HL-60 (cell line): ENCODE measurements around the gene FCMR.

Experiments used
- DNase-seq, 2 experiments: peaks; one replicate each; pipeline ENCODE4 v3.0.0-alpha.2; 2010 to 2020; ENCODE audit warnings: low read depth in 1 of 2, low spot score in 1 of 2
- H3K27ac ChIP-seq: fragments of 250-450 bp; sonication (Bioruptor Pico); replicated peaks from 2 replicates; pipeline ENCODE4 v1.5.1; 2020; ENCODE audit warnings: mild to moderate bottlenecking, moderate library complexity
- H3K27me3 ChIP-seq: fragments of 250-450 bp; sonication (Bioruptor Pico); 2 replicates; pipeline ENCODE4 v1.5.1; 2021; ENCODE audit warnings: mild to moderate bottlenecking, moderate library complexity; ENCODE audit not compliant: insufficient read depth, poor library complexity, severe bottlenecking
- H3K4me3 ChIP-seq: replicated peaks from 2 replicates; pipeline ENCODE4 v1.5.1; 2011; ENCODE audit warnings: mild to moderate bottlenecking, control low read depth, low read length; ENCODE audit not compliant: insufficient read depth
- GABPA ChIP-seq: IDR thresholded peaks from 2 replicates; pipeline ENCODE4 v1.6.1; 2012; ENCODE audit warnings: low read depth
- POLR2AphosphoS5 ChIP-seq: IDR thresholded peaks from 2 replicates; pipeline ENCODE4 v1.6.1; 2012; ENCODE audit warnings: low read depth
- SPI1 ChIP-seq: IDR thresholded peaks from 2 replicates; pipeline ENCODE4 v1.6.1; 2012; ENCODE audit warnings: low read depth, mild to moderate bottlenecking, borderline replicate concordance
- TF ChIP-seq, protein P1 (sequence below): IDR thresholded peaks from one replicate; pipeline ENCODE4 v1.5.1; 2011; ENCODE audit warnings: low read length, control low read depth, inconsistent platforms; ENCODE audit not compliant: insufficient read depth
- TF ChIP-seq, protein P2 (sequence below): IDR thresholded peaks from 2 replicates; pipeline ENCODE4 v1.6.1; 2012; ENCODE audit warnings: low read depth; ENCODE audit not compliant: insufficient replicate concordance

FCMR gene

DNA sequence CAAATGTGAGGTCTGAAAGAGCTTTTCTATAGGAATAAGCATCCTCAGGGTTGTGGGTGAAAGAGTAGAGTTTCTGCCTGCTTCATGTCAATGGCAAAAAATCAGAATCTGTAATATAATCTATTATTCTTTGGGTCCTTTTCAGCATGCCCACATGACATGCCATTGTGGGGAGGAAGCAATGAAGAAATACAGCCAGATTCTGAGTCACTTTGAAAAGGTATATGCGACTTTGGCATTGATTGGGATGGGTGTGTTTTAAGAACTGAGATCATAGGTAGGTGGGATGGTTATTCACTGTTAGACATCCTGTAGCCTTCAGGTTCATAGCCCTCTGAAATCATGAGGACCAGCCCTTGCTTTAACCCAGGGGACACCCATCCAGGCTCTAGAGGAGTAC, 54.5 kb downstream of the FCMR start:
- no peaks in the 10 kb centered on the region for H3K27me3 ChIP-seq
- no peak overlapping the region for H3K4me3 ChIP-seq
- H3K27ac ChIP-seq, result no peak overlapping the region
- no peak for DNase-seq
- TF ChIP-seq, protein P1, sequence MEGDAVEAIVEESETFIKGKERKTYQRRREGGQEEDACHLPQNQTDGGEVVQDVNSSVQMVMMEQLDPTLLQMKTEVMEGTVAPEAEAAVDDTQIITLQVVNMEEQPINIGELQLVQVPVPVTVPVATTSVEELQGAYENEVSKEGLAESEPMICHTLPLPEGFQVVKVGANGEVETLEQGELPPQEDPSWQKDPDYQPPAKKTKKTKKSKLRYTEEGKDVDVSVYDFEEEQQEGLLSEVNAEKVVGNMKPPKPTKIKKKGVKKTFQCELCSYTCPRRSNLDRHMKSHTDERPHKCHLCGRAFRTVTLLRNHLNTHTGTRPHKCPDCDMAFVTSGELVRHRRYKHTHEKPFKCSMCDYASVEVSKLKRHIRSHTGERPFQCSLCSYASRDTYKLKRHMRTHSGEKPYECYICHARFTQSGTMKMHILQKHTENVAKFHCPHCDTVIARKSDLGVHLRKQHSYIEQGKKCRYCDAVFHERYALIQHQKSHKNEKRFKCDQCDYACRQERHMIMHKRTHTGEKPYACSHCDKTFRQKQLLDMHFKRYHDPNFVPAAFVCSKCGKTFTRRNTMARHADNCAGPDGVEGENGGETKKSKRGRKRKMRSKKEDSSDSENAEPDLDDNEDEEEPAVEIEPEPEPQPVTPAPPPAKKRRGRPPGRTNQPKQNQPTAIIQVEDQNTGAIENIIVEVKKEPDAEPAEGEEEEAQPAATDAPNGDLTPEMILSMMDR, result no peak
- TF ChIP-seq GABPA (no peak), SPI1 (no peak), POLR2AphosphoS5 (no peak)
- TF ChIP-seq, protein P2, sequence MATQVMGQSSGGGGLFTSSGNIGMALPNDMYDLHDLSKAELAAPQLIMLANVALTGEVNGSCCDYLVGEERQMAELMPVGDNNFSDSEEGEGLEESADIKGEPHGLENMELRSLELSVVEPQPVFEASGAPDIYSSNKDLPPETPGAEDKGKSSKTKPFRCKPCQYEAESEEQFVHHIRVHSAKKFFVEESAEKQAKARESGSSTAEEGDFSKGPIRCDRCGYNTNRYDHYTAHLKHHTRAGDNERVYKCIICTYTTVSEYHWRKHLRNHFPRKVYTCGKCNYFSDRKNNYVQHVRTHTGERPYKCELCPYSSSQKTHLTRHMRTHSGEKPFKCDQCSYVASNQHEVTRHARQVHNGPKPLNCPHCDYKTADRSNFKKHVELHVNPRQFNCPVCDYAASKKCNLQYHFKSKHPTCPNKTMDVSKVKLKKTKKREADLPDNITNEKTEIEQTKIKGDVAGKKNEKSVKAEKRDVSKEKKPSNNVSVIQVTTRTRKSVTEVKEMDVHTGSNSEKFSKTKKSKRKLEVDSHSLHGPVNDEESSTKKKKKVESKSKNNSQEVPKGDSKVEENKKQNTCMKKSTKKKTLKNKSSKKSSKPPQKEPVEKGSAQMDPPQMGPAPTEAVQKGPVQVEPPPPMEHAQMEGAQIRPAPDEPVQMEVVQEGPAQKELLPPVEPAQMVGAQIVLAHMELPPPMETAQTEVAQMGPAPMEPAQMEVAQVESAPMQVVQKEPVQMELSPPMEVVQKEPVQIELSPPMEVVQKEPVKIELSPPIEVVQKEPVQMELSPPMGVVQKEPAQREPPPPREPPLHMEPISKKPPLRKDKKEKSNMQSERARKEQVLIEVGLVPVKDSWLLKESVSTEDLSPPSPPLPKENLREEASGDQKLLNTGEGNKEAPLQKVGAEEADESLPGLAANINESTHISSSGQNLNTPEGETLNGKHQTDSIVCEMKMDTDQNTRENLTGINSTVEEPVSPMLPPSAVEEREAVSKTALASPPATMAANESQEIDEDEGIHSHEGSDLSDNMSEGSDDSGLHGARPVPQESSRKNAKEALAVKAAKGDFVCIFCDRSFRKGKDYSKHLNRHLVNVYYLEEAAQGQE, result no peak

DNA sequence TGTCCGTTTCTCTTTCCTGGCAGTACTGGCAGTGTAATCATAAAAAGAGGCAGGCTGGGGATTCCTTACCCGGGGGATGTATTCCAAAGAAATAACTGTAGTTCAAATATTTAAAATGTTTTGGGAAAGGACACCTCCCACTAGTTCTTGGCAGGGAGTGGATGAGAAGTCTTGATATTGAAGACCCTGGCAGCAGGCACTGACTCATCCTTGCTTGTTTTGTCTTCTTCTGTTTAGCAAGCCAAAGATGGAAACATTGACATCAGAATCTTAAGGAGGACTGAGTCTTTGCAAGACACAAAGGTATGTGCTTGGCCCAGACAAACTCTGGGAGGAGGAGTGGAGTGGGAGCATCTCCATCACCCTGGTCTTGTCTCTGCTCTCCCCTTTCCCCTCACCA, 55.7 kb downstream of the FCMR start:
- Histone ChIP-seq H3K27ac (no peak overlapping the region), H3K27me3 (no peaks in the 10 kb centered on the region), H3K4me3 (no peak overlapping the region)
- TF ChIP-seq, protein P2, result no peak
- TF ChIP-seq POLR2AphosphoS5, result no peak
- DNase-seq, result no peak

DNA sequence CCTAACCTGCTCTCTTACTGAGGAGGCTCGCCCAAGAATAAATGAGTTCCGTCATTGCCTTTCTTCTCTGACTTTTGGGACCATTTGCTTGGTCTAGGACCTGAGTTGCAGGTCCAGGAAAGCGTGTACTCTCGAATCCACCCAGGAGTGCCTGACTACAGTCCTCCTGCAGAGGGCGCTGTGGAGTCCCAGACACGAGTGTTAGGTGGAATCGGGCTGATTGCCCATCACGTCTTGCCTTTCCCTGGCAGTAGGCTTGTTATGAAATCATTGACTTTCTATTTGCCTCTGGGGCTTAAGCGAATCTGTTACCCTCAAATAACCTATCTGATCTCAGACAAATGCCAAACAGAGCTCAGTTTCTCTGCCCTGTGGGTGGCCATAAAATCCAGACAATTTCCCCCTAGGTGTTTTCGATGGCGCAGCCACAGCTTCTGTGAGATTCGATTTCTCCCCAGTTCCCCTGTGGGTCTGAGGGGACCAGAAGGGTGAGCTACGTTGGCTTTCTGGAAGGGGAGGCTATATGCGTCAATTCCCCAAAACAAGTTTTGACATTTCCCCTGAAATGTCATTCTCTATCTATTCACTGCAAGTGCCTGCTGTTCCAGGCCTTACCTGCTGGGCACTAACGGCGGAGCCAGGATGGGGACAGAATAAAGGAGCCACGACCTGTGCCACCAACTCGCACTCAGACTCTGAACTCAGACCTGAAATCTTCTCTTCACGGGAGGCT, 56.6 kb downstream of the FCMR start, which contains the start of gene IL20:
Gene IL20 (plus strand): TSS at position 685 of the 733 bp plus-strand sequence. CDS start 230 bp downstream, outside the sequence.
- H3K27me3 ChIP-seq, result no peaks in the 10 kb centered on the region
- H3K4me3 ChIP-seq, result no peak within 1 kb of the TSS
- no peak within 1 kb of the TSS for H3K27ac ChIP-seq
- peak; percentile 57 to 68 for DNase-seq
- TF ChIP-seq GABPA (no peak), SPI1 (no peak), POLR2AphosphoS5 (no peak)
- TF ChIP-seq, protein P2, result no peak
- TF ChIP-seq, protein P1, result peak; percentile 92
